SK-N-SH treated with all-trans-retinoic acid at 6 μM for 48 hours (cell line): Measurements from ENCODE around the gene DSCAM.

Experiments used
- ATAC-seq: fragments of 200-7000 bp; cut with Tn5 transposase; 3 replicates; pipeline ENCODE4 v1.9.1; 2020; ENCODE audit warnings: mild to moderate bottlenecking, moderate library complexity
- ARNTL ChIP-seq: fragments of 450-650 bp; formaldehyde crosslinking; IDR thresholded peaks from 2 replicates; pipeline ENCODE4 v1.5.0; 2020; ENCODE audit warnings: low read depth, mild to moderate bottlenecking, moderate library complexity, borderline replicate concordance
- CSDC2 ChIP-seq: fragments of 250-450 bp; sonication (Bioruptor Pico); IDR thresholded peaks from 2 replicates; pipeline ENCODE4 v1.5.0; 2020; ENCODE audit warnings: mild to moderate bottlenecking, moderate library complexity
- ESRRG ChIP-seq: fragments of 250-450 bp; sonication (Bioruptor Pico); IDR thresholded peaks from 2 replicates; pipeline ENCODE4 v1.6.1; 2021; ENCODE audit warnings: mild to moderate bottlenecking
- GLIS3 ChIP-seq: fragments of 250-450 bp; sonication (Bioruptor Pico); IDR thresholded peaks from 2 replicates; pipeline ENCODE4 v1.5.0; 2020; ENCODE audit warnings: mild to moderate bottlenecking, moderate library complexity
- ISL1 ChIP-seq: fragments of 250-450 bp; sonication (Bioruptor Pico); IDR thresholded peaks from 2 replicates; pipeline ENCODE4 v2.1.2; 2022; ENCODE audit warnings: mild to moderate bottlenecking, moderate library complexity
- OSR1 ChIP-seq: fragments of 250-450 bp; sonication (Bioruptor Pico); IDR thresholded peaks from 2 replicates; pipeline ENCODE4 v1.8.0; 2022; ENCODE audit warnings: moderate library complexity, mild to moderate bottlenecking, inconsistent platforms
- RARB ChIP-seq: fragments of 250-450 bp; sonication (Bioruptor Pico); IDR thresholded peaks from 2 replicates; pipeline ENCODE4 v1.8.0; 2021; ENCODE audit warnings: mild to moderate bottlenecking, moderate library complexity
- TCF4 ChIP-seq: fragments of 250-450 bp; sonication (Bioruptor Pico); IDR thresholded peaks from 2 replicates; pipeline ENCODE4 v1.8.0; 2021; ENCODE audit warnings: mild to moderate bottlenecking, moderate library complexity, borderline replicate concordance
- TOX ChIP-seq: fragments of 250-450 bp; sonication (Bioruptor Pico); IDR thresholded peaks from 2 replicates; pipeline ENCODE4 v1.8.0; 2021; ENCODE audit warnings: mild to moderate bottlenecking, moderate library complexity, borderline replicate concordance
- ZC3H10 ChIP-seq: fragments of 250-450 bp; sonication (Bioruptor Pico); IDR thresholded peaks from 2 replicates; pipeline ENCODE4 v1.5.1; 2021; ENCODE audit warnings: mild to moderate bottlenecking, moderate library complexity
- ZFP3 ChIP-seq: fragments of 250-450 bp; sonication (Bioruptor Pico); IDR thresholded peaks from 2 replicates; pipeline ENCODE4 v1.5.0; 2020; ENCODE audit warnings: mild to moderate bottlenecking, moderate library complexity
- ZFP30 ChIP-seq: fragments of 450-650 bp; formaldehyde crosslinking; IDR thresholded peaks from 2 replicates; pipeline ENCODE4 v1.5.0; 2022; ENCODE audit warnings: mild to moderate bottlenecking, moderate library complexity
- ZNF565 ChIP-seq: fragments of 450-650 bp; formaldehyde crosslinking; conservative IDR thresholded peaks from 2 replicates; pipeline ENCODE4 v1.5.0; 2020; ENCODE audit warnings: low read depth, mild to moderate bottlenecking, moderate library complexity
- ZNF70 ChIP-seq: fragments of 450-650 bp; formaldehyde crosslinking; IDR thresholded peaks from 2 replicates; pipeline ENCODE4 v1.5.0; 2020; ENCODE audit warnings: mild to moderate bottlenecking, moderate library complexity
- ZNF8 ChIP-seq: fragments of 450-650 bp; formaldehyde crosslinking; IDR thresholded peaks from 2 replicates; pipeline ENCODE4 v1.5.0; 2020; ENCODE audit warnings: mild to moderate bottlenecking, moderate library complexity
- TF ChIP-seq, protein P1 (sequence below): fragments of 250-450 bp; sonication (Bioruptor Pico); IDR thresholded peaks from 2 replicates; pipeline ENCODE4 v1.5.1; 2021; ENCODE audit warnings: mild to moderate bottlenecking, moderate library complexity
- TF ChIP-seq, protein P2 (sequence below): fragments of 250-450 bp; sonication (Bioruptor Pico); IDR thresholded peaks from 2 replicates; pipeline ENCODE4 v1.8.0; 2020; ENCODE audit warnings: mild to moderate bottlenecking, moderate library complexity, borderline replicate concordance
- TF ChIP-seq, protein P3 (sequence below): fragments of 250-450 bp; sonication (Bioruptor Pico); IDR thresholded peaks from 2 replicates; pipeline ENCODE4 v1.8.0; 2021; ENCODE audit warnings: low read depth, mild to moderate bottlenecking, moderate library complexity, borderline replicate concordance
- TF ChIP-seq, protein P4 (sequence below): fragments of 250-450 bp; sonication (Bioruptor Pico); IDR thresholded peaks from 2 replicates; pipeline ENCODE4 v1.5.1; 2020; ENCODE audit warnings: low read depth, mild to moderate bottlenecking, moderate library complexity
- TF ChIP-seq, protein P5 (sequence below): fragments of 250-450 bp; sonication (Bioruptor Pico); IDR thresholded peaks from 2 replicates; pipeline ENCODE4 v1.5.0; 2020; ENCODE audit warnings: mild to moderate bottlenecking, moderate library complexity

The DSCAM gene

DNA sequence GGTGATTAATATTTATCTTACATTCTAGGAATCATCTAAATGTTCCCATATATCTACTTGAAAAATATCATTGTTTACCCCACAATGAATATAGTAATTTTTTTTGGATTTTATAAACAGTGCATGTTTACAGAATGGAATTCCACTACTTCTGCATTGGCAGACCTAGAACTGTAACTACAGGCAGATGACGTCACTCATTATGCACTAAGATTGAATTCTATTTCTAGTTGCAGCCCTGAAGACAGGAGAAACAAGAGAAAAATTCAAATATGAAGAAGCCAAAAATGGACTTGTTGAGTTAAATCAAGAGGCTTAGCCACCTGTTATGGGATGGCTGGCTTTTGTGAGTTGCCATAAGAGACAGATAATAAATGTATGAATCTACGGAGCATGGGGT, 615.0 kb downstream of the DSCAM start (continued):
- TF ChIP-seq, protein P1, sequence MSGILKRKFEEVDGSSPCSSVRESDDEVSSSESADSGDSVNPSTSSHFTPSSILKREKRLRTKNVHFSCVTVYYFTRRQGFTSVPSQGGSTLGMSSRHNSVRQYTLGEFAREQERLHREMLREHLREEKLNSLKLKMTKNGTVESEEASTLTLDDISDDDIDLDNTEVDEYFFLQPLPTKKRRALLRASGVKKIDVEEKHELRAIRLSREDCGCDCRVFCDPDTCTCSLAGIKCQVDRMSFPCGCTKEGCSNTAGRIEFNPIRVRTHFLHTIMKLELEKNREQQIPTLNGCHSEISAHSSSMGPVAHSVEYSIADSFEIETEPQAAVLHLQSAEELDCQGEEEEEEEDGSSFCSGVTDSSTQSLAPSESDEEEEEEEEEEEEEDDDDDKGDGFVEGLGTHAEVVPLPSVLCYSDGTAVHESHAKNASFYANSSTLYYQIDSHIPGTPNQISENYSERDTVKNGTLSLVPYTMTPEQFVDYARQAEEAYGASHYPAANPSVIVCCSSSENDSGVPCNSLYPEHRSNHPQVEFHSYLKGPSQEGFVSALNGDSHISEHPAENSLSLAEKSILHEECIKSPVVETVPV (CRISPR knock-in tag) = no peak
- no peak for TF ChIP-seq TCF4 (CRISPR knock-in tag)

DNA sequence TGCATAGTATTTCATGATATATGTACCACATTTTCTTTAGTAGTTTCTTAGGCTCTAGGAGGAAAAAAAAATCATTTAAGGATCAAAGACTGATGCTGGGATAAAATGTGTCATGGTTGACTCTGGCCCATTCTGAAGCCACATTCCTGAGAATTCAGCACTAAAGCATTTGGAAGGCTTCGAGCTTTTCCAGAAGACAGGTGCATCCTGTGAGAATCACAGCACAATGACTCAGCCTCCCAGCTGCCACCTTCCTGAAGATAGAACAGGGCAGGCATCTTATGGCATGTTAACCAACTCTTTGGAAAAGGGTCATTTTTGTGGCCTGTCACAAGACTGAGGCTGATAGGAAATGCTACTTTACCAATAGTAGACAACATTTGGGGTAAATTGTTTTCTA, 619.9 kb downstream of the DSCAM start:
- ATAC-seq = no peak
- TF ChIP-seq RARB (CRISPR knock-in tag) = no peak
- no peak for TF ChIP-seq ISL1

DNA sequence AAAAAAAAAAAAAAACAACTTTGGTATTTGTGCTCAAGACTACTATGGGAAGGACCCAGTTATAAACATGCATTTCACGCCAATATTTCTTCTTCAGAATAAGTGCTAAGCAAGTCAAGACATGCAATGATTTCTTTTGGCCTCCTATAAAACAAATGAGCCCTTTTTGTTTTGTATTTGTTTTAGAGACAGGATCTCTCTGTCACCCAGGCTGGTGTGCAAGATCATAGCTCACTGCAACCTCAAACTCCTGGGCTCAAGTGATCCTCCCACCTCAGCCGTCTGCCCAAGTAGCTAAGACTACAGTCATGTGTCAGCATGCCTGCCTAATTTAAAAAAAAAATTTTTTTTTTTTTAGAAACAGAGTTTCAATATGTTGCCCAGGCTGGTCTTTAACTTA, 631.0 kb downstream of the DSCAM start:
- TF ChIP-seq ZFP3 (CRISPR knock-in tag) (no peak), ZFP30 (CRISPR knock-in tag) (no peak), TOX (no peak), ZNF565 (CRISPR knock-in tag) (no peak), OSR1 (CRISPR knock-in tag) (no peak), RARB (CRISPR knock-in tag) (no peak), ESRRG (CRISPR knock-in tag) (no peak), ARNTL (CRISPR knock-in tag) (no peak), GLIS3 (CRISPR knock-in tag) (no peak), TCF4 (CRISPR knock-in tag) (no peak), ZNF8 (CRISPR knock-in tag) (no peak), CSDC2 (no peak), ZC3H10 (no peak), ISL1 (no peak)
- TF ChIP-seq, protein P2, sequence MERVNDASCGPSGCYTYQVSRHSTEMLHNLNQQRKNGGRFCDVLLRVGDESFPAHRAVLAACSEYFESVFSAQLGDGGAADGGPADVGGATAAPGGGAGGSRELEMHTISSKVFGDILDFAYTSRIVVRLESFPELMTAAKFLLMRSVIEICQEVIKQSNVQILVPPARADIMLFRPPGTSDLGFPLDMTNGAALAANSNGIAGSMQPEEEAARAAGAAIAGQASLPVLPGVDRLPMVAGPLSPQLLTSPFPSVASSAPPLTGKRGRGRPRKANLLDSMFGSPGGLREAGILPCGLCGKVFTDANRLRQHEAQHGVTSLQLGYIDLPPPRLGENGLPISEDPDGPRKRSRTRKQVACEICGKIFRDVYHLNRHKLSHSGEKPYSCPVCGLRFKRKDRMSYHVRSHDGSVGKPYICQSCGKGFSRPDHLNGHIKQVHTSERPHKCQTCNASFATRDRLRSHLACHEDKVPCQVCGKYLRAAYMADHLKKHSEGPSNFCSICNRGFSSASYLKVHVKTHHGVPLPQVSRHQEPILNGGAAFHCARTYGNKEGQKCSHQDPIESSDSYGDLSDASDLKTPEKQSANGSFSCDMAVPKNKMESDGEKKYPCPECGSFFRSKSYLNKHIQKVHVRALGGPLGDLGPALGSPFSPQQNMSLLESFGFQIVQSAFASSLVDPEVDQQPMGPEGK (CRISPR knock-in tag) = no peak
- TF ChIP-seq, protein P3, sequence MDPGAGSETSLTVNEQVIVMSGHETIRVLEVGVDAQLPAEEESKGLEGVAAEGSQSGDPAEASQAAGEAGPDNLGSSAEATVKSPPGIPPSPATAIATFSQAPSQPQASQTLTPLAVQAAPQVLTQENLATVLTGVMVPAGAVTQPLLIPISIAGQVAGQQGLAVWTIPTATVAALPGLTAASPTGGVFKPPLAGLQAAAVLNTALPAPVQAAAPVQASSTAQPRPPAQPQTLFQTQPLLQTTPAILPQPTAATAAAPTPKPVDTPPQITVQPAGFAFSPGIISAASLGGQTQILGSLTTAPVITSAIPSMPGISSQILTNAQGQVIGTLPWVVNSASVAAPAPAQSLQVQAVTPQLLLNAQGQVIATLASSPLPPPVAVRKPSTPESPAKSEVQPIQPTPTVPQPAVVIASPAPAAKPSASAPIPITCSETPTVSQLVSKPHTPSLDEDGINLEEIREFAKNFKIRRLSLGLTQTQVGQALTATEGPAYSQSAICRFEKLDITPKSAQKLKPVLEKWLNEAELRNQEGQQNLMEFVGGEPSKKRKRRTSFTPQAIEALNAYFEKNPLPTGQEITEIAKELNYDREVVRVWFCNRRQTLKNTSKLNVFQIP = no peak
- TF ChIP-seq, protein P4, sequence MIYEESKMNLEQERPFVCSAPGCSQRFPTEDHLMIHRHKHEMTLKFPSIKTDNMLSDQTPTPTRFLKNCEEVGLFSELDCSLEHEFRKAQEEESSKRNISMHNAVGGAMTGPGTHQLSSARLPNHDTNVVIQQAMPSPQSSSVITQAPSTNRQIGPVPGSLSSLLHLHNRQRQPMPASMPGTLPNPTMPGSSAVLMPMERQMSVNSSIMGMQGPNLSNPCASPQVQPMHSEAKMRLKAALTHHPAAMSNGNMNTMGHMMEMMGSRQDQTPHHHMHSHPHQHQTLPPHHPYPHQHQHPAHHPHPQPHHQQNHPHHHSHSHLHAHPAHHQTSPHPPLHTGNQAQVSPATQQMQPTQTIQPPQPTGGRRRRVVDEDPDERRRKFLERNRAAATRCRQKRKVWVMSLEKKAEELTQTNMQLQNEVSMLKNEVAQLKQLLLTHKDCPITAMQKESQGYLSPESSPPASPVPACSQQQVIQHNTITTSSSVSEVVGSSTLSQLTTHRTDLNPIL = no peak
- TF ChIP-seq, protein P5, sequence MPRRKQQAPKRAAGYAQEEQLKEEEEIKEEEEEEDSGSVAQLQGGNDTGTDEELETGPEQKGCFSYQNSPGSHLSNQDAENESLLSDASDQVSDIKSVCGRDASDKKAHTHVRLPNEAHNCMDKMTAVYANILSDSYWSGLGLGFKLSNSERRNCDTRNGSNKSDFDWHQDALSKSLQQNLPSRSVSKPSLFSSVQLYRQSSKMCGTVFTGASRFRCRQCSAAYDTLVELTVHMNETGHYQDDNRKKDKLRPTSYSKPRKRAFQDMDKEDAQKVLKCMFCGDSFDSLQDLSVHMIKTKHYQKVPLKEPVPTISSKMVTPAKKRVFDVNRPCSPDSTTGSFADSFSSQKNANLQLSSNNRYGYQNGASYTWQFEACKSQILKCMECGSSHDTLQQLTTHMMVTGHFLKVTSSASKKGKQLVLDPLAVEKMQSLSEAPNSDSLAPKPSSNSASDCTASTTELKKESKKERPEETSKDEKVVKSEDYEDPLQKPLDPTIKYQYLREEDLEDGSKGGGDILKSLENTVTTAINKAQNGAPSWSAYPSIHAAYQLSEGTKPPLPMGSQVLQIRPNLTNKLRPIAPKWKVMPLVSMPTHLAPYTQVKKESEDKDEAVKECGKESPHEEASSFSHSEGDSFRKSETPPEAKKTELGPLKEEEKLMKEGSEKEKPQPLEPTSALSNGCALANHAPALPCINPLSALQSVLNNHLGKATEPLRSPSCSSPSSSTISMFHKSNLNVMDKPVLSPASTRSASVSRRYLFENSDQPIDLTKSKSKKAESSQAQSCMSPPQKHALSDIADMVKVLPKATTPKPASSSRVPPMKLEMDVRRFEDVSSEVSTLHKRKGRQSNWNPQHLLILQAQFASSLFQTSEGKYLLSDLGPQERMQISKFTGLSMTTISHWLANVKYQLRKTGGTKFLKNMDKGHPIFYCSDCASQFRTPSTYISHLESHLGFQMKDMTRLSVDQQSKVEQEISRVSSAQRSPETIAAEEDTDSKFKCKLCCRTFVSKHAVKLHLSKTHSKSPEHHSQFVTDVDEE (CRISPR knock-in tag) = no peak
- TF ChIP-seq, all 23 proteins: peak for 0
- no peak for ATAC-seq

DNA sequence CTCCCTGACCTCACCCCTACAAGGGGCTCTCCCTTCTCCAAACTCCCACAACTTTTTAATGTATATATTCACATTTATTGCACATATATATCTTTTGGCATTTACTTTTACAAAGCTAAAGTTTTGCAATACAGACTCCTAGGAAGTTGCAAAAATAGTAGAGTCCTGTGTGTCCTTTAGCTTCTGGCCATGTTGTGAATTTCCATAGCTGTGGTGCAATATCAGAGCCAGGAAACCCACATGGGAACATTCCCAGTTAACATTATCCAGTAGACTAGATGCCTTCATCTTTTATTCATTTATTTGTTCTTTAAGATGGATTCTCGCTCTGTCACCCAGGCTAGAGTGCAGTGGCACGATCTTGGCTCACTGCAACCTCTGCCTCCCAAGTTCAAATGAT, 636.7 kb downstream of the DSCAM start:
- no peak for ATAC-seq
- TF ChIP-seq, protein P5 (CRISPR knock-in tag) = no peak
- TF ChIP-seq, protein P3 = no peak
- TF ChIP-seq ESRRG (CRISPR knock-in tag) (no peak), ZNF70 (no peak), ARNTL (CRISPR knock-in tag) (no peak), ZNF565 (CRISPR knock-in tag) (no peak), RARB (CRISPR knock-in tag) (no peak)
